AG04449 (cell line): ENCODE measurements around the gene DGKB.

Source experiments
- CTCF ChIA-PET: fragments of 350-600 bp; formaldehyde crosslinking; extraction: SDS; loops from one replicate; lab custom pipeline; 2021; ENCODE audit warnings: antibody characterized with exemption; lab: Yijun Ruan, JAX
- POLR2A ChIA-PET: fragments of 400-600, 350-600 bp; formaldehyde crosslinking; extraction: SDS; loops from one replicate; lab custom pipeline; 2020; ENCODE audit warnings: antibody characterized with exemption, inconsistent platforms; lab: Yijun Ruan, JAX
- DNase-seq: peaks from one replicate; pipeline ENCODE4 v3.0.0-alpha.2; 2010; ENCODE audit warnings: low read depth, low spot score
- H3K4me3 ChIP-seq: 2 replicates; pipeline ENCODE4 v1.5.1; 2011; ENCODE audit warnings: low read depth, mild to moderate bottlenecking, control low read depth, low read length
- TF ChIP-seq, protein P1 (sequence below): IDR thresholded peaks from one replicate; pipeline ENCODE4 v1.5.1; 2011; ENCODE audit warnings: mild to moderate bottlenecking, moderate library complexity, low read length, control low read depth, inconsistent platforms; ENCODE audit not compliant: insufficient read depth; ENCODE audit errors: missing control alignments

DGKB gene

DNA sequence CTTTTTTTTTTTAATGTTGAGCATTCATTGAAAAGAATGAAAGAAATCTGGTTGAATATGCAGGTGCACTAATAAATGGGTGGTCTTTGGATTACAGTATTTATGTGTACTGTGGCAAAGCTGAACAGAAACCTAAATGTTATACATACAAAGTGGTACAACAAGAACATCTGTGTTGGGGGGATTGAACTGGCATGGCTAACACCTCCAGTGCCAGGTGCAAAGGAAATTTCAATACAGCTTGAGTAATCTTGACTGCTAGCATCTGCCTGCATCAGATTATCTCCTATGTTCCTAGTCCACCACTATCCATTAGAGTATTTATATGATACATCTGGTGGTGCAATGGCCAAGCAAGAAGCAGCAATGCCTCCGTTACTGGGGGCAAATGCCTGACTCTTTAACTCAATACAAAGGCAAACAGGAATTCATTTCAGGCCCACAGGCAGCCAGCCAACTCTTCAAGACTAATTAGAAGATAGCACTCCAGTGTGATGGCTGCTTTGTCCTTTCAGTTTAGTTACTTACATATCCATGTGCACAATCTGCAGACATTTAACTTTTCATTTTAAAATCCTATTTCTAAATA lies 692.6 kb downstream of the DGKB start:
- ChIA-PET POLR2A (no interaction called here), CTCF (no interaction called here)
- no peak overlapping the region for H3K4me3 ChIP-seq
- TF ChIP-seq, protein P1, sequence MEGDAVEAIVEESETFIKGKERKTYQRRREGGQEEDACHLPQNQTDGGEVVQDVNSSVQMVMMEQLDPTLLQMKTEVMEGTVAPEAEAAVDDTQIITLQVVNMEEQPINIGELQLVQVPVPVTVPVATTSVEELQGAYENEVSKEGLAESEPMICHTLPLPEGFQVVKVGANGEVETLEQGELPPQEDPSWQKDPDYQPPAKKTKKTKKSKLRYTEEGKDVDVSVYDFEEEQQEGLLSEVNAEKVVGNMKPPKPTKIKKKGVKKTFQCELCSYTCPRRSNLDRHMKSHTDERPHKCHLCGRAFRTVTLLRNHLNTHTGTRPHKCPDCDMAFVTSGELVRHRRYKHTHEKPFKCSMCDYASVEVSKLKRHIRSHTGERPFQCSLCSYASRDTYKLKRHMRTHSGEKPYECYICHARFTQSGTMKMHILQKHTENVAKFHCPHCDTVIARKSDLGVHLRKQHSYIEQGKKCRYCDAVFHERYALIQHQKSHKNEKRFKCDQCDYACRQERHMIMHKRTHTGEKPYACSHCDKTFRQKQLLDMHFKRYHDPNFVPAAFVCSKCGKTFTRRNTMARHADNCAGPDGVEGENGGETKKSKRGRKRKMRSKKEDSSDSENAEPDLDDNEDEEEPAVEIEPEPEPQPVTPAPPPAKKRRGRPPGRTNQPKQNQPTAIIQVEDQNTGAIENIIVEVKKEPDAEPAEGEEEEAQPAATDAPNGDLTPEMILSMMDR = no peak
- no peak for DNase-seq

DNA sequence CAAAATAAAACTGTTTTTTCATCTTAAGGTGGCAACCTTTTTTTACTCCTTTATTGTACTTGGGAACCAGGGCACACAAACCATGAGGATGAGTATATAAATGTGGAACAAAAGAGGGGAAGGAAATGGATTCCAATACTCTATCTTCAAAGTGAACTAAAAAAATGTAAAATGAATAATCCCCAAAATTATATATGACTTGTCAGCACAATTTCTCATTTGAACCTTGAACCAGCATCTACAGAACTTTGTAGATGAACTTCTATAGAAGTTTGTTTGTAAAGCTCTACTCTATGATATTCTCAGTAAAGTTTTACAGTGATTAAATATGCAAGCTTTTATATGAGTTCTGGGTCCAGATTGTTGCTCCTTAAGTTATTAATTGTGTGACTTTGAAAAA lies 694.8 kb downstream of the DGKB start:
- POLR2A ChIA-PET = no interaction called here
- TF ChIP-seq, protein P1 = no peak
- no peak overlapping the region for H3K4me3 ChIP-seq
- DNase-seq = no peak
- CTCF ChIA-PET = no interaction called here

DNA sequence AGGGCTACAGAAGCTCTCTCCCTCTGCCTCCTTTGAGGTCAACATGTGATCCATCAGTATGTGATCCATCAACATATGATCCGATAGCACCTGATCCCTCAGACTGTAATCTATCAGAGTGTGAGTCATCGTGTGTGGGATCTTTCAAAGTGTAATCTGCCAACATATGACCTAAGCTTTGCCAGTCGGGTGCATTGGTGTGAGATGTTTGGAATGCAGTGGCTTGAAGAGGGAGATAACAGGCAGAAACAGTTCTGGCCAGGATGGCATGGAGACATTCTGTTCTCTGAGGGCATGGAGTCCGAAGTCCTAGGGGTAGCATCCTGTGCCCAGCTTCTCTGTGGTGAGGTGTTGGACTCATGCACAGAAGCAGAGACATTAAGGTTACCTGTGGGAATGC lies 695.4 kb downstream of the DGKB start:
- H3K4me3 ChIP-seq = no peak overlapping the region
- TF ChIP-seq, protein P1 = no peak
- DNase-seq = no peak
- POLR2A ChIA-PET = no interaction called here
- CTCF ChIA-PET = no interaction called here

DNA sequence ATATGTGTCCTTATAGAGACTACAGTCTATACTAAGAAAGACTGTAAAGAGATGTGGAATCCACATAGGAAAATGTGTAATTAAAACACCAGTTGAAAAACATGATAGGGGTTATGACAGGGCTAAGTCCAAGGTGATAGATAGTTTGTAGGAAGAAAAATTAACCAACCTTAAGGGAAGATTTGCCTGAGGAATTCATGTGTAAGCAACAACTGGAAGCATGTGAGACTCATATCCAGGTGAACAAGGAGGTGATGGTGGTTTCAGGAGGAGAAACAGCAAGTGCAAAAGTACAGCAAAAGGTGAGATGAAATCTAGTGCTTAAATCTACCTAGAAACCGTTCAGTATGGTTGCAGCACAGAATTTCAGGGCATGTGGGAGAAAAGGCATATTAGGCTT lies 696.4 kb downstream of the DGKB start:
- H3K4me3 ChIP-seq = no peak overlapping the region
- CTCF ChIA-PET = no interaction called here
- TF ChIP-seq, protein P1 = no peak
- POLR2A ChIA-PET = no interaction called here
- DNase-seq = no peak

DNA sequence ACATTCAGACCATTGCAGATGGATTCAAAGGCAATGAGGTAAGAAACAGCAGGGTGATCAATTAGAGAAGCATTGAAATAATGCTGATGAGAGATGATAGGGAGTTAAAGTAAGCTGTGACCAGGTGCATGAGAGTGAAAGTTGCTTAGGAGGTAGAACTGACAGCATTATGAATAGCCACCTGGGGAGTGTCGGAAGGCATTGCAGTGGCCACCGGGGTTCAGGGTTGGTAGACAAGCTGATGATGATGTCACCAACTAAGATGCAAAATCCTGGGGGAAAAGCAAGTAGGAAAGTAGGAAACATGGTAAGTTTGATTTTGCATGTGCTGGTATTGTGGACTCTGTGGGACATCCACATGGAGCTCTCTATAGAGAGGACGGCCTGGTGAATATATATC lies 701.2 kb downstream of the DGKB start:
- POLR2A ChIA-PET = no interaction called here
- CTCF ChIA-PET = no interaction called here
- H3K4me3 ChIP-seq = no peak overlapping the region
- DNase-seq = no peak
- TF ChIP-seq, protein P1 = no peak

DNA sequence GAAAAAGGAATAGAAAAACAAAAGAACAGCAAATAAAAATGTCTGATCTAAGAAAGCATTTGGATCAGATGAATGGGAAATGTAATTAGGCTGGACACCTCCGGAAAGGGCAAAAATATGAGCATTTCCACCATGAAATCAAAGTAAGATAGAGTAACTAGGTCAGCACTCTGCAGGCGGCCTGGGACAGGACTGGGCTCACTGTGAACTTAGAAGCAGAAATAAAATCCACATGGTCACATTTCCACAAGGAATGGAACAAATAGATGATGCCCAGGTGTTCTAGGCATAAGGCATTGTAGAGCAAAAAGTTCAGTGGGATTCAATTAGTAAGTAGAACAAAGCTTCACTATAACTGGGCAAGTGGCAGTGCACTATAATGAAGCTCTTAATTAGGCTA lies 703.2 kb downstream of the DGKB start:
- no peak for DNase-seq
- ChIA-PET POLR2A (no interaction called here), CTCF (no interaction called here)
- no peak overlapping the region for H3K4me3 ChIP-seq
- TF ChIP-seq, protein P1 = no peak
